A673 (cell line): ENCODE data around the gene CABLES1.

ENCODE experiments used
- CTCF ChIP-seq: fragments of 300-800, 200-600 bp; sonication (generic); conservative IDR thresholded peaks from 2 replicates; pipeline ENCODE4 v1.5.1; 2017; ENCODE audit warnings: low read depth, mild to moderate bottlenecking, antibody characterized with exemption, low read length, moderate library complexity, mixed read lengths
- EZH2 ChIP-seq: fragments of 200-600 bp; sonication (generic); IDR thresholded peaks from 2 replicates; pipeline ENCODE4 v1.6.1; 2017; ENCODE audit warnings: borderline replicate concordance, low read depth, mild to moderate bottlenecking, mixed read lengths, antibody characterized with exemption, low read length; ENCODE audit not compliant: poor library complexity, severe bottlenecking

- TF ChIP-seq CTCF (no peak), EZH2 (no peak)
Measured at GRCh38 chr18:23302851-23303527, 167.7 kb downstream of the CABLES1 start.
